Measurements from ENCODE around the gene FRMPD4. TPM values are rescaled to one million over a fixed set of nuclear protein-coding genes. Genes with fewer than 3 reads are reported as not detected.

FRMPD4 gene
- total and polyA plus RNA-seq, 2 of the 13 experiments (the other 11 are each of a cell fraction or from before 2014, with no cell fraction given): not detected

GRCh38 chrX:12441381-12442128 lies 303.3 kb downstream of the FRMPD4 start (continued):
- TF ChIP-seq NFAT5 (CRISPR knock-in tag; IDR thresholded peaks at IDR 0.05) (no peak), GMEB1 (CRISPR knock-in tag; IDR thresholded peaks at IDR 0.05; ENCODE audit: borderline replicate concordance) (no peak), HMGA1 (CRISPR knock-in tag; conservative IDR thresholded peaks at IDR 0.05) (no peak), SOX5 (CRISPR knock-in tag; IDR thresholded peaks at IDR 0.05; ENCODE audit: borderline replicate concordance) (no peak), ISL2 (CRISPR knock-in tag; IDR thresholded peaks at IDR 0.05) (no peak)

Data from HepG2 (cell line).